Liver (tissue), 3 donors: ENCODE results near the gene FAM3B.

Experiments used
- EGR1 ChIP-seq, 2 donors: IDR thresholded peaks; 2 replicates each; pipeline ENCODE4 v1.6.1; 2016 to 2018; ENCODE audit warnings: antibody characterized with exemption in 2 of 2, low read depth in 2 of 2
- FOXA1 ChIP-seq: IDR thresholded peaks from 2 replicates; pipeline ENCODE4 v1.6.1; 2016; ENCODE audit warnings: antibody characterized with exemption
- GABPA ChIP-seq, 2 donors: IDR thresholded peaks in 1 of 2; conservative IDR thresholded peaks in 1 of 2; 2 replicates each; pipeline ENCODE4 v1.6.1; 2016; ENCODE audit warnings: antibody characterized with exemption in 2 of 2, mild to moderate bottlenecking in 1 of 2, moderate library complexity in 1 of 2
- JUND ChIP-seq, 2 donors: IDR thresholded peaks; 2 replicates each; pipeline ENCODE4 v1.6.1; 2016; ENCODE audit warnings: antibody characterized with exemption in 2 of 2
- MAX ChIP-seq: IDR thresholded peaks from 2 replicates; pipeline ENCODE4 v1.6.1; 2016; ENCODE audit warnings: antibody characterized with exemption
- RAD21 ChIP-seq, 2 donors: IDR thresholded peaks; 2 replicates each; pipeline ENCODE4 v1.6.1; 2016; ENCODE audit warnings: antibody characterized with exemption in 2 of 2, mild to moderate bottlenecking in 2 of 2
- REST ChIP-seq: IDR thresholded peaks from 2 replicates; pipeline ENCODE4 v1.6.1; 2016; ENCODE audit warnings: antibody characterized with exemption, mild to moderate bottlenecking
- SP1 ChIP-seq: IDR thresholded peaks from 2 replicates; pipeline ENCODE4 v1.6.1; 2018; ENCODE audit warnings: antibody characterized with exemption, mild to moderate bottlenecking
- TAF1 ChIP-seq: conservative IDR thresholded peaks from 2 replicates; pipeline ENCODE4 v1.6.1; 2016; ENCODE audit warnings: antibody characterized with exemption, mild to moderate bottlenecking
- YY1 ChIP-seq: IDR thresholded peaks from 2 replicates; pipeline ENCODE4 v1.6.1; 2016; ENCODE audit warnings: antibody characterized with exemption, mild to moderate bottlenecking
- TF ChIP-seq, protein P1 (sequence below): fragments of 150-350 bp; IDR thresholded peaks from 2 replicates; pipeline ENCODE4 v1.5.1; 2017; ENCODE audit warnings: improper control_type of control experiment, low read depth, low read length; ENCODE audit not compliant: missing input control
- donor health status: healthy.
- donor health status: healthy.

DNA sequence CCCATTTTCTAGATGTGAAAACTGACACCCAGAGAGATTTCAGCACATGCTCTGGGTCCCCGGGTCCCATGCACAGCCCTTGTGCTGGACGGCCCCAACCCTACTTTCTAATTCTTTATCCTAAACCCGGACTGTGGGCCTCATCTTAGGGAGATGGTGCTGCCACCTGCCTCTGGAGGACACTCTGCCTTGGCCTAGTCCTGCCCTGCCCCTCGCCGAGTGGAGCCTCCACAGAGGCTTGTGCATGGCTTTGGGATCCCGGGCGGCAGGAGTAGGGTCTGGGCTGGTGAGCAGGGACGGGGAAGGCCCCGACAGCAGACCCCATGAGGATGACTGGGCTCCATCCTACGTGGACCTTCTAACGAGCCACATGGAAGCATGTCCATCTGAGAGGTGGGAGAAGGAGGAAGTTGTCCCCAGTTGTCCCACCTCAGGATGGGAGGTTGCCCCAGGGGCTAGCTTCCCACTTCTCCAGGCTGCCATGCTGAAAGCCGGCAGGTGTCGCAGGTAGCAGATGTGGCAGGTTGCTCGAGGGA is 57.6 kb downstream of the FAM3B start:
- TF ChIP-seq MAX (no peak), TAF1 (no peak), JUND (IDR thresholded peaks at IDR 0.05) (no peak), REST (no peak), GABPA (IDR thresholded peaks at IDR 0.05 in 1 of 2, conservative IDR thresholded peaks at IDR 0.05 in 1 of 2) (no peak), YY1 (no peak), FOXA1 (no peak), SP1 (no peak), RAD21 (IDR thresholded peaks at IDR 0.05) (no peak), EGR1 (IDR thresholded peaks at IDR 0.05; ENCODE audit: low read depth in 2 of 2) (no peak)
- TF ChIP-seq, protein P1, sequence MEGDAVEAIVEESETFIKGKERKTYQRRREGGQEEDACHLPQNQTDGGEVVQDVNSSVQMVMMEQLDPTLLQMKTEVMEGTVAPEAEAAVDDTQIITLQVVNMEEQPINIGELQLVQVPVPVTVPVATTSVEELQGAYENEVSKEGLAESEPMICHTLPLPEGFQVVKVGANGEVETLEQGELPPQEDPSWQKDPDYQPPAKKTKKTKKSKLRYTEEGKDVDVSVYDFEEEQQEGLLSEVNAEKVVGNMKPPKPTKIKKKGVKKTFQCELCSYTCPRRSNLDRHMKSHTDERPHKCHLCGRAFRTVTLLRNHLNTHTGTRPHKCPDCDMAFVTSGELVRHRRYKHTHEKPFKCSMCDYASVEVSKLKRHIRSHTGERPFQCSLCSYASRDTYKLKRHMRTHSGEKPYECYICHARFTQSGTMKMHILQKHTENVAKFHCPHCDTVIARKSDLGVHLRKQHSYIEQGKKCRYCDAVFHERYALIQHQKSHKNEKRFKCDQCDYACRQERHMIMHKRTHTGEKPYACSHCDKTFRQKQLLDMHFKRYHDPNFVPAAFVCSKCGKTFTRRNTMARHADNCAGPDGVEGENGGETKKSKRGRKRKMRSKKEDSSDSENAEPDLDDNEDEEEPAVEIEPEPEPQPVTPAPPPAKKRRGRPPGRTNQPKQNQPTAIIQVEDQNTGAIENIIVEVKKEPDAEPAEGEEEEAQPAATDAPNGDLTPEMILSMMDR = no peak
